ENCODE results near the gene ANKS1B.
"Not testable (repeated sequence)": the region's sequence is repeated elsewhere in the genome, so short reads cannot be mapped to it uniquely, and the experiment has no call there.

ANKS1B gene

DNA sequence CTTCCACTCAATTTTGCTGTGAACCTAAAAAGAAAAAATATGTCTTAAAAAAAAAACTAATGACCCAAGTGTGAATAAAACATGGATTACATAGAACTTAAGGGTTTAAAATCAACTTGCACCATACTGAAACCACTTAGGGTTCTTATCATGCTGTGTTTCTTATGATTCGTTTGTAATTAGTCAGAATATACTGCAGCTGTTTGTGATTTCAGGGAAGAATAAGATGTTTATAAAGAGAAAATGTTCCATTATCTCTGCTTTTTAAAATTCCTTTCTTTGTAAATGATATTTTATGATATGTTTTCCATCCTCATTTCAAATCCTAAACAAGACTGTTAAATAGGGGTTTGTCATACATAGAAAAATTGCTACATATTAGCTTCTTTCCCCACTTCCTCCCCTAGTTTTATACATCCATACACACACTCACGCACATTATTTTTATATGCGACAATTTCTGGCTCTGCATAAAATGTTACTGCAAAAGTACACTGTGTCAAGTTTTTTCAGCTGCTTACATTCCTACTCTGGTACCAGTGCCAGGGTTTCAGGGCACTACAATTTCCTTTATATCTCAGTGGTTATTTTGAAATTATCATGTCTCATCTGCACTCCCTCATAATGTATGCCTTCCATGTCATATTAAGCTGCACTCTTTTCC lies 612.3 kb downstream of the ANKS1B start:
- Histone ChIP-seq H3K9ac (ENCODE audit: low read length) (no peak overlapping the region), H3K36me3 (ENCODE audit: control insufficient read depth, insufficient read depth, low read length) (no peaks in the 10 kb centered on the region), H3K4me3 (ENCODE audit: low read length) (no peak overlapping the region), H3K9me3 (ENCODE audit: control insufficient read depth, low read length) (no peaks in the 10 kb centered on the region), H3K27me3 (ENCODE audit: control insufficient read depth, insufficient read depth, low read length) (no peaks in the 10 kb centered on the region), H3K4me1 (ENCODE audit: control insufficient read depth, insufficient read depth, low read length) (no peaks in the 10 kb centered on the region)

DNA sequence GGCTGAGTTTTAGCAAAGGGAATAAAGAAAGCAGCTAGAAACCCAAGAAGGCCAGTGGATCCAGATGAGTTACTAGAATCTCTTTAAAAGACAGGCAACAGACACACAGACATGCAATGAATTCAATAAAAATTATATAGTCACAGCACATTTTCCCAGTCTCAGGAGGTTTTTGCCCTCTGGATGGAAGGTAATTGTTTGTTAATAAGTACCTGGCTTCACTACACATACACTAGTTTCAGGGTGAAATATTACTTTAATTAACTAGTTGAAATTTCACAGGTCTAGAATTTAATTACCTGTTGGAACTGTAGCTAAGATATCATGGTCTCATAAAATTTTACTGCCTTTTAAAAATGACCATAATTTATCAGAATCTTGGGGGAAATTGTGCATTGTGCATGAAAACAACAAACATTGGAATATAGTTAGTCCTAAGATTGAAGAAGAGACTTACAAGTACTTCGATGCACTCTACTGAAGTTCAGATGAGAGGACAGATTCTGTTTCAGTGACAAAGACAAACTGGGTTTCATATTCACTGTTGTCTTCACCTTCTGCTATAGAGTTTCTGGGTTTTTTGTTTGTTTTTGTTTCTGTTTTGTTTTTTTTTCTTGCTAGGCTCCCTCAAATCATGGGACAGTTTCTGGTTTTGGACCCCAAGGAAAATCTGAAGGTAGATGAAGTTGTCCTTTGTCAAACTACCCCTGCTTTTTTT lies 614.2 kb downstream of the ANKS1B start:
- no peak overlapping the region for H3K4me3 ChIP-seq (ENCODE audit: low read length)
- H3K9ac ChIP-seq (ENCODE audit: low read length), result no peak overlapping the region
- H3K4me1 ChIP-seq (ENCODE audit: control insufficient read depth, insufficient read depth, low read length), result no peaks in the 10 kb centered on the region
- H3K27me3 ChIP-seq (ENCODE audit: control insufficient read depth, insufficient read depth, low read length), result no peaks in the 10 kb centered on the region
- H3K9me3 ChIP-seq (ENCODE audit: control insufficient read depth, low read length), result no peaks in the 10 kb centered on the region
- H3K36me3 ChIP-seq (ENCODE audit: control insufficient read depth, insufficient read depth, low read length), result no peaks in the 10 kb centered on the region

DNA sequence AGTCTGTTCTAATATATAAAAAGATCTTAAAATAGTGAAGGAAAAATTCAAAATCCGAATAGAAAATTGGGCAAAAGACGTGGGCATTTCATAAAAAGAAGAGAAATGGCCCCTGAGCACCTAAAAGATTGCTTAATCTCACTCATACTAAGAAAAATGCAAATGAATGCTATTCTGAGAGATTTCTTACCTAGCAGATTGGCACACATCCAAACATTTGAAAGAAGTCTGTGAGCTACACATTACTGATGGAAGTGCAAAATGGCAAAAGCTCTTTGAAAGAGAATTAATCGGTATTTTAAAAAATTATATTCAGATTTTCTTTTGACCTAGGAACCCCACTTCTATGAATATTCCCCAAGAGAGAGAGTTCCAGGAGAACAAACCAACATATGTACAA lies 617.6 kb downstream of the ANKS1B start:
- no peaks in the 10 kb centered on the region for H3K36me3 ChIP-seq (ENCODE audit: control insufficient read depth, insufficient read depth, low read length)
- H3K27me3 ChIP-seq (ENCODE audit: control insufficient read depth, insufficient read depth, low read length), result no peaks in the 10 kb centered on the region

DNA sequence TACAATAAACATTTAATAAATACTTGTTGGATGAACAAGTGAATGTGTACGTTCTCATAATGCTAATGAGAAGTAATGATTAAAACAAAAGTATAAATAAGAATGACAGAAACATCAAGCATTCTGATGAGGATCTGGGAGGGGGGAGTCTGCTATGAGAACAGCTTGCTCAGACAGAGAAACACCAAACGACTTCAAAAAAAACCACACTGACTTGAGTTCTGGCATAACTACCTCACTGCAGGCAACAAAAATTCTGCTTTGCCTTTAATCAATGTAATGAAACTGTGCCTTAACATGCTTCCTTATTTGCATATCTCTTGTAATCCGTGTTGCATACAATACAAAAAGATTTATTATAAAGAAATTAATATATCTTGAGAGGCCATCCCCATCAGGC lies 632.5 kb downstream of the ANKS1B start:
- H3K36me3 ChIP-seq (ENCODE audit: control insufficient read depth, insufficient read depth, low read length), result no peaks in the 10 kb centered on the region
- H3K9ac ChIP-seq (ENCODE audit: low read length), result no peak overlapping the region
- H3K27me3 ChIP-seq (ENCODE audit: control insufficient read depth, insufficient read depth, low read length), result no peaks in the 10 kb centered on the region
- H3K9me3 ChIP-seq (ENCODE audit: control insufficient read depth, low read length), result no peaks in the 10 kb centered on the region
- H3K4me1 ChIP-seq (ENCODE audit: control insufficient read depth, insufficient read depth, low read length), result no peaks in the 10 kb centered on the region
- no peak overlapping the region for H3K4me3 ChIP-seq (ENCODE audit: low read length)

More for the DNA sequence above, 617.6 kb downstream of the ANKS1B start:
- no peaks in the 10 kb centered on the region for H3K9me3 ChIP-seq (ENCODE audit: control insufficient read depth, low read length)
- no peak overlapping the region for H3K9ac ChIP-seq (ENCODE audit: low read length)
- H3K4me1 ChIP-seq (ENCODE audit: control insufficient read depth, insufficient read depth, low read length), result no peaks in the 10 kb centered on the region
- no peak overlapping the region for H3K4me3 ChIP-seq (ENCODE audit: low read length)

DNA sequence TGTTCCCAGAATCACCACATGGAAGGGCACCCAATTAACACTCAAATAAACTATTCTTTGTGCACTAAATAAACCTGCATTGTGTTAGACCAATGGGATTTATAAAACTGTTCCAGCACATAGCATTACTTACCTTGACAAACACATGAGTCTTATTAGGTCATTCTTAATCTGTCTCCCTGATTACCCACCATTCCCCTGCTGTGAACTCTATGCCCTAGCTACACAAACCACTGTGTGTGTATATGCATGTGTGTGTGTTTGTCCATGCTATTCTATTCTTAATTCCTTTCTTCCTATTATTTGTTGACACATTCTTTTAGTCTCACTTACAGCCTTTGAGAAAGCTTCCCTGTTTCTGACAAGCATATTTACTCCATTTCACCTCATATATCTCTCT lies 640.8 kb downstream of the ANKS1B start:
- H3K27me3 ChIP-seq (ENCODE audit: control insufficient read depth, insufficient read depth, low read length), result no peaks in the 10 kb centered on the region
- H3K9ac ChIP-seq (ENCODE audit: low read length), result no peak overlapping the region
- H3K36me3 ChIP-seq (ENCODE audit: control insufficient read depth, insufficient read depth, low read length), result no peaks in the 10 kb centered on the region
- no peak overlapping the region for H3K4me3 ChIP-seq (ENCODE audit: low read length)
- no peaks in the 10 kb centered on the region for H3K4me1 ChIP-seq (ENCODE audit: control insufficient read depth, insufficient read depth, low read length)
- no peaks in the 10 kb centered on the region for H3K9me3 ChIP-seq (ENCODE audit: control insufficient read depth, low read length)

DNA sequence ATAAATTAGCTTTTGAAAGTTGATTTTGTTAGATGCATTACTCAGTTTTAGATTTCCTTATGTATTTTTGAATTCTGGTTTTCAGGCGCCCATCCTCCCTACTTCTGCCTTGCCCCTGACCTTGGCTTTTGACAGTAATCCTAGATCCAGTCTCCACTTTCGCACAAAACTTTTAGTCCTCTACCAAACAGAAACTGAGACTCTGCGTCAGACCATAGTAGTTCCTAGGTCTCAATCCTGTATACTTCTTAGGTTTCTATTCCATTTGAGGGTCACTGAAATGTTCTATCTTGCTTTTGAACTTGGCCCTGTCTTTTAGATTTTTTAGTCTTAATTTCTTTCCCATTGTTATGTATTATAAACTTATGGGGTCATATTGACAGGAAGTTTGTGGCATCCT lies 645.1 kb downstream of the ANKS1B start:
- no peaks in the 10 kb centered on the region for H3K4me1 ChIP-seq (ENCODE audit: control insufficient read depth, insufficient read depth, low read length)
- no peak overlapping the region for H3K4me3 ChIP-seq (ENCODE audit: low read length)
- H3K9ac ChIP-seq (ENCODE audit: low read length), result no peak overlapping the region
- no peaks in the 10 kb centered on the region for H3K36me3 ChIP-seq (ENCODE audit: control insufficient read depth, insufficient read depth, low read length)
- H3K27me3 ChIP-seq (ENCODE audit: control insufficient read depth, insufficient read depth, low read length), result no peaks in the 10 kb centered on the region
- H3K9me3 ChIP-seq (ENCODE audit: control insufficient read depth, low read length), result no peaks in the 10 kb centered on the region

DNA sequence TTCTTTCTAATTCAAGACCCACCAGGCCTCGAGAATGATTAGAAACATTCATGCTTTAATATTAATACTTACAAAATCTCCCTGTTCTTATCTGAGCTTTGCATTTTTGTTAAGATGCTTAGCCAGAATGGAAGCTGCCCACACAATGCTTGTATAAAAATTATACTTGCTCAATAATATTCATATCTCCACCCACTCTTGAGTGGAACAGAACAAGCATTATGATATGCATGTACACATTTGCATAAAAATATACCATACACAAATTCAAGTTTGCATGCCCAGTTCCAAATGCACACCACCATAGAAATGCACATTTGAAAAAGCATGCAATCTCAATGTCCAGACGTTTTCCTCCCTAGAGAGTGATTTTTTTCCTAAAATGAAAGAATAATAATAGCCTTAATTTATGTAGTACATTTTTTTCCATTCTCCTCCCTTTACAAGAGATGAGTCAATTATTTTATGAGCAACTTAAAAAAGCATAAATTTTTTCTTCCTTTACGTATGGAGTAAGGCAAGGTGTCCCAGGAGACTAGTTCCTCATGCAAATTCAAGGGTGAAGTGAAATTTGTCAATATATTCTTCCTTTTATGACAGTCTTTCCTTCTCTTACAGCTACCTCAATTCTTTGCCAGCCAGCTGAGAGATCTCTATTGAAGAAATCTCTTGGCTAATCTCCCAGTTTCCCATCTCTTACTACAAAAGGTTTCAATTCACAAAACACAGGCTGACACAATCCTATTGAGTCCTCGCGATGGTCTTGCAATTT lies 650.3 kb downstream of the ANKS1B start:
- Histone ChIP-seq H3K27me3 (ENCODE audit: control insufficient read depth, insufficient read depth, low read length) (no peaks in the 10 kb centered on the region), H3K9ac (ENCODE audit: low read length) (no peak overlapping the region), H3K9me3 (ENCODE audit: control insufficient read depth, low read length) (no peaks in the 10 kb centered on the region), H3K36me3 (ENCODE audit: control insufficient read depth, insufficient read depth, low read length) (no peaks in the 10 kb centered on the region), H3K4me3 (ENCODE audit: low read length) (no peak overlapping the region), H3K4me1 (ENCODE audit: control insufficient read depth, insufficient read depth, low read length) (no peaks in the 10 kb centered on the region)

DNA sequence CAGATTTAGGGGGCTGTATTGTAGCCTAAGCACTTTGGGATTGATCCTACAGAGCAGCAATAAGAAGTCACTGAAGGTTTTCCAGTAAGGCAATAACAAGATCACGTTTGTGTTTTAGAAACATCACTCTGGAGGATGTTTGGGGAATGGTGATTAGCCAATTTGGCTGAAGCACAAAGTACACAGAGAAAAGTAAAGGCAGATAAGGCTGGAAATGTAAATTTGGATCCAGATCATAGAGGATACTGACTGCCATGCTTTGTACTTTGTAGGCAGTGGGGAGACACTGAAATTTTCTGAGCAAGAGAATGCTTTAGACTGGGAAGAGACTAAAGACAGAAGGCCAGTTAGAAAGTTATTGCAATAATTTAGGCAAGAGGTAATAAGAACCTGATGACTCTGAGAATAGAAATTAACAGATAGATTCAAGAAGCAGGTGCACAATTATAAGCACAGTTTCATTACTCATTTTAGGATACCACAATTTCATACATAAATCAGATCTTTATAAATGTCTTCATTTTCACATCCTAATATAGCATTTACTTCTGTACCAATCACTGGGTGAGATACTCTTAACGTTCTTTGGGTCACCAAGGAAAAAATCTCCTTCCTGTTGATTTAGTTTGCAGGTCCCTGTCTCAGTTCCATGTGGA lies 651.7 kb downstream of the ANKS1B start:
- Histone ChIP-seq H3K27me3 (ENCODE audit: control insufficient read depth, insufficient read depth, low read length) (no peaks in the 10 kb centered on the region), H3K9me3 (ENCODE audit: control insufficient read depth, low read length) (no peaks in the 10 kb centered on the region), H3K9ac (ENCODE audit: low read length) (no peak overlapping the region), H3K4me3 (ENCODE audit: low read length) (no peak overlapping the region), H3K36me3 (ENCODE audit: control insufficient read depth, insufficient read depth, low read length) (no peaks in the 10 kb centered on the region), H3K4me1 (ENCODE audit: control insufficient read depth, insufficient read depth, low read length) (no peaks in the 10 kb centered on the region)

DNA sequence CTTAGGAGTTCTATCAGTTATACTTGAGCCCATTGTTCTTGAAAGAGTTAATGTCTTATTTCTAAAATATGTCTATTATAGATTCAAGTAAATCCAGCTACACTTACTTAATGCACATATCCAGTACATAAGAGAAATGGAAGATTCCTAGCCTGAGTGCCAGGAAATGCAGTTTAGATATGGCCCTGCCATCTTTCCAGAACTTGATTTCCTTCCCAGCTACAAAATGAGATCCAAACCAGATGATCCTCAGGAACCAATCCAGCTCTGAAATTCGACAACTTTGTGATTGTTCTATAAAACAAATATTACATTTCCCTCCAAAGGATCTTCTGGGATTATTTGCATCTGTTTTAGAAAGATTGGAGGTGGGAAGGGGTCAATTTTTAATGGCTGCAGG lies 654.5 kb downstream of the ANKS1B start:
- Histone ChIP-seq H3K4me1 (ENCODE audit: control insufficient read depth, insufficient read depth, low read length) (no peaks in the 10 kb centered on the region), H3K9ac (ENCODE audit: low read length) (no peak overlapping the region), H3K36me3 (ENCODE audit: control insufficient read depth, insufficient read depth, low read length) (no peaks in the 10 kb centered on the region), H3K9me3 (ENCODE audit: control insufficient read depth, low read length) (no peaks in the 10 kb centered on the region), H3K4me3 (ENCODE audit: low read length) (no peak overlapping the region), H3K27me3 (ENCODE audit: control insufficient read depth, insufficient read depth, low read length) (no peaks in the 10 kb centered on the region)

DNA sequence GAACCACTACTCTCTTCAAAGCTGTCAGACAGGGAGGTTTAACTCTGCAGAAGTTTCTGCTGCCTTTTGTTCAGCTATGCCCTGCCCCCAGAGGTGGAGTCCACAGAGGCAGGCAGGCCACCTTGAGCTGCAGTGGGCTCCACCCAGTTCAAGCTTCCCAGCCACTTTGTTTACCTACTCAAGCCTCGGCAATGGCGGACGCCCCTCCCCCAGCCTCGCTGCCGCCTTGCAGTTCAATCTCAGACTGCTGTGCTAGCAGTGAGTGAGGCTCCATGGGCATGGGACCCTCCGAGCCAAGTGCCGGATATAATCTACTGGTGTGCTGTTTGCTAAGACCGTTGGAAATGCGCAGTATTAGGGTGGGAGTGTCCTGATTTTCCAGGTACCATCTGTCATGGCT lies 663.5 kb downstream of the ANKS1B start:
- not testable (repeated sequence) for H3K4me1 ChIP-seq (ENCODE audit: control insufficient read depth, insufficient read depth, low read length); H3K36me3 ChIP-seq (ENCODE audit: control insufficient read depth, insufficient read depth, low read length); H3K27me3 ChIP-seq (ENCODE audit: control insufficient read depth, insufficient read depth, low read length); H3K9ac ChIP-seq (ENCODE audit: low read length); H3K4me3 ChIP-seq (ENCODE audit: low read length); H3K9me3 ChIP-seq (ENCODE audit: control insufficient read depth, low read length)

DNA sequence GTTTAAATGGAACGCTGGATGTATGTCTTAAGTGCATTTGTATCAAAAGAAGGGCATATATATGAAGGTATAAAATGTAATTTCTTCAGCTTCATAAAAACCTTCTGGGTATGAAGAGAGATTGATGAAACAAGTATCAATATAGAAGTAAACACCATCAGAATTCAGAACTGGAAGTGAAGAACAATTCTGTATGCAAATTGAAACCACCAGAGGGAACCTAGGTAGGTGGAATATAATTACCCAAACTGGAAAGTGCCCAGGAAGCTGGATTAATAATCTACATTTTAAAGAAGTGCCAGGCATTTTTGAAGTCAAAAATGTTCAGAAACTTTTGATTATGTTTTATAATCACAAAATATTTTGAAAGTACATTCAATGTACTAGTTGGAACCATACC lies 673.4 kb downstream of the ANKS1B start:
- Histone ChIP-seq H3K36me3 (ENCODE audit: control insufficient read depth, insufficient read depth, low read length) (no peaks in the 10 kb centered on the region), H3K4me3 (ENCODE audit: low read length) (no peak overlapping the region), H3K9me3 (ENCODE audit: control insufficient read depth, low read length) (no peaks in the 10 kb centered on the region), H3K9ac (ENCODE audit: low read length) (no peak overlapping the region), H3K4me1 (ENCODE audit: control insufficient read depth, insufficient read depth, low read length) (no peaks in the 10 kb centered on the region), H3K27me3 (ENCODE audit: control insufficient read depth, insufficient read depth, low read length) (no peaks in the 10 kb centered on the region)

DNA sequence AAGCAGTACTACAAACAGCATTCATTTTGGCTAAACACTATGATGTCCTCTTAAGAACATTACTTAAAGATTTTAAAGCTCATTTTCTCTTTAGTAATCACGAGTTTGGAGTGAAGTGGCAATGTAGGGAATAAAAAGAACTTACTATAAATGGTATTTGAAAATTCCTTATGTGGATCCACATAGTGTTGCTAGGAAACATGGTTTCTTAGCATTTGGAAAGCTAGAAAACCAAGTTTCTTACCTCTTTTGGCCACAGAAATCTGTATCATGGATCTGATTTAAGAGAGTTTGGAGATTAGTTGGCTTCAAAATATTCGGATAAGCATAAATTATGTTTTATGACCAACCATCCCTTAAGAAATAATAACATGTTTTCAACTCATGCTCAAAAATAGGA lies 674.9 kb downstream of the ANKS1B start:
- H3K4me3 ChIP-seq (ENCODE audit: low read length), result no peak overlapping the region
- no peaks in the 10 kb centered on the region for H3K4me1 ChIP-seq (ENCODE audit: control insufficient read depth, insufficient read depth, low read length)
- no peaks in the 10 kb centered on the region for H3K9me3 ChIP-seq (ENCODE audit: control insufficient read depth, low read length)
- H3K36me3 ChIP-seq (ENCODE audit: control insufficient read depth, insufficient read depth, low read length), result no peaks in the 10 kb centered on the region
- H3K9ac ChIP-seq (ENCODE audit: low read length), result no peak overlapping the region
- no peaks in the 10 kb centered on the region for H3K27me3 ChIP-seq (ENCODE audit: control insufficient read depth, insufficient read depth, low read length)
